Suppressor macrophage treated with lipopolysaccharide for 4 hours (primary cell): ENCODE data around the gene ANP32E.
"Not testable (repeated sequence)": the region's sequence is repeated elsewhere in the genome, so short reads cannot be mapped to it uniquely, and the experiment has no call there.

Experiments used
- DNase-seq: peaks from one replicate; pipeline ENCODE4 v3.0.0-alpha.2; 2020

The ANP32E gene

DNA sequence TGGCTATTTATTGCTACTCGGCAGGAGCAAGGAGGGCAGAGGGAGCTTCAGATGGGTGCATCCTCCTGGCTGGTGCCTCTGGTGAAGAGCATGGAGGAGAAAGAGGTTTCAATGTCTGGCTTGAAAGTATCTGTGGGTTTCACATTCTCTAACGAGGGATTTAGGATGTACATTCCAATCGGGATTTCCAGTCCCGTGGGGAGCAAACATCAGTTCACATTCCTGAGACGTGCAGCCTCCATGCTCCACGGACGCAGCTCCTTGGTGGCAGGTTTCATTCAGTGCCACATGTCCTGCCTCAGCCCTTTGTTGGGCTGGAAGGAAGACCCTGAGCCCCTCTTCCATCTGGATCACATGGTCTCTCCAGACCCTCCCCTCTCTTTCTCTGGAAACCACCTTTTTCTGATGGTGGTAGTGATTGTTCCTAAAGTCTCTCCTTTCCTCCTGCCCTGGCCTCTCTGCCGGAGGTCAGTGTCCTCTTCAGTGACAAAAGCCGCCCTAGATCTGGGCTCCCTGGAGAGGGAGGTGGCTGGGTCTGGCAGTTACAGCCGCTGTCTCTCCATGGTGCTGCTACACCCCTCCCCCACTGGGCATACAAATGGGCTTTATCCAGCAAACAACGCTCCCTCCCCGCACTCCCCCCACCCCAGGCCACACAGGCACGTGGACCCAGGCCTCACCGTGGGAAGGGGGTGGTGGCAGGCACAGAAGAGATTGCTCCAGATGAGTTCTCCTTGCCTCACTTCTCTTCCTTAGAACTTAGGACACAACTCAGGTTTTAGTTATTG is 20.8 kb upstream of the ANP32E start:
- no peak for DNase-seq

- no peak for DNase-seq
Measured at GRCh38 chr1:150256198-150256553, 20.3 kb upstream of the ANP32E start.

DNA sequence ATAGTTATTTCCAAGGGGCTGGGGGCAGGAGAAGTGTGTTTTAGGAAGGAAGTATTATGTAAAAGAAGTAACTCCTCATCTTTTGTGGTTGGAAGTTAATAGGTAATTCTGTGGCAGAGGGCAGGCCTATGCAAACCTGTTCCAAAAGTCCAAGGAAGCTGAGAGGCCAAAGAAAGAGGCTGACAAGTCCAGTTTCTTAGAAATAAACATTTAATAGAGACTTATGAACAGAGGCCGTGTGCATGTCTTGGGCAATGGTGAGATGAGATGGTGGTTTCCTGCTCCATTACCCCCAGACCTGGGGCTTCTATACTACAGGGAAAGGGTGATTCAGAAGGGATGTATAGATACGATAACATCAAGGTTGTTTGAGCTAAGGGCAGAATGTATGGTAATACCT is 14.0 kb upstream of the ANP32E start:
- DNase-seq = no peak

DNA sequence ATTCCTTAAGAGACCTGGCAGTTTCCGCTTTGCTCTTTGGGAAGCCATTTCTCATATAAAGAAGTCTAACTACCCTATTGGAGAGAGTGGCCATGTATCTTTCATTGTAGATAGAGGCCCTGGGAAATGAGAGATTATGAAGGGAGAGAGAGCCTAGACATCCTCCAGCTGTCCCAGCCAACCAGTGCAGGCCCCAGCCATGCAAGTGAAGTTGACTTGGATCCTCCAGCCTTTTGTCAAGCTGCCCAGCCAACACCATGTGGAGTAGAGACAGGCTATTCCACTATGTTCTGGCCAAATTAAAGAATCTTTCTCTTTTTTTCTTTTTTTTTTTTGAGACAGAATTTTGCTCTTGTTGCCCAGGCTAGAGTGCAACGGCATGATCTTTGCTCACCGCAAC is 7.1 kb upstream of the ANP32E start:
- DNase-seq = no peak

DNA sequence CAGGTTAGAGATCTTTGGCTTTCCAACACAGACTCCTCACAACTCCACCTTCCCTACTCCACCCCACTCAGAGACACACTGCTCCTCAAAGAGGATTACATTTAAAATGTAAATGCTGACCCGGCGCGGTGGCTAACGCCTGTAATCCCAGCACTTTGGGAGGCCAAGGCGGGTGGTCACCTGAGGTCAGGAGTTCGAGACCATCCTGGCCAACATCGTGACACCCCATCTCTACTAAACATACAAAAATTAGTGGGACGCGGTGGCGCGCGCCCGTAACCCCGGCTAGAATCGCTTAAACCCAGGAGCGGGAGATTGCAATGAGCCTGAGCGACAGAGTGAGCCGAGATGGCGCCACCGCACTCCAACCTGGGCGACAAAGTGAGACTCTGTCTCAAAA is 1.8 kb upstream of the ANP32E start:
- no peak for DNase-seq

- not testable (repeated sequence) for DNase-seq
Measured at GRCh38 chr1:150237176-150237575, 1.3 kb upstream of the ANP32E start.

DNA sequence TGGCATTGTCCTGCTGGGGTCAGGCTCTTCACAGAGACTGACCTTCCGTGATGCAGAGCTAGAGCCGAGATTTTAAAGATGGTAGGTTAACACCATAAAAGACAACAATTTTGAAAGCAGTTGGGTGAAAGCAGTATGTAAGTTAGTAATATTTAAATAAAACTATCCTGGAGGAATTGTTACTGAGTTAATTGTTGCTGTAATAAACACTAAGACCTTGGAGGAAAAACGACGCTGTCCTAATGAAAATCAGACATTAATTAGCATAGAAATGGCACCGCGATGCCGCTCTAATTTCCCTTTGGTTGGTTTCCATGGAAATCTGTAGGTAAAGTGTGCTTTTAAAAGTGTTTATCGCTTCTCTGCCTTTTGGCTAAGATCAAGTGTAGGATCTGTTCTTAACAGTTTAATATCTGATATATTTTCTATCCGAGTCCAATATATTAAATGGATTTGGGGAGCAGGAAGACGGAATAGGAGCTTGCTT is 745 bp upstream of the ANP32E start:
- no peak for DNase-seq

- peak; percentile 35 for DNase-seq
Measured at GRCh38 chr1:150235294-150235851, 539 bp downstream of the ANP32E start.

GRCh38 chr1:150234566-150235293 is 1.2 kb downstream of the ANP32E start:
- DNase-seq = peak; percentile 74

DNA sequence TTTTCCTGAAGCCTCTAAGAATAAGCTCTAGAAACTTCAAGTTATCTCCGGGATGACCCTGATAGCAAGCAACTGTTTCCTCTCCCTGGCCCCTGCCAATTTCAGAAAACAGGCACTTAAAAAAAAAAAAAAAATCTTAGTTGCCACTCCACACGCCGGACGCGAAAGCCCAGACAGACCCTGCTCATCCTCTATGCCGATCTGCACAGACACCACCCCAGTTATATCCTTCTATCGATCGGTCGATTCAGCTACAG is 1.7 kb downstream of the ANP32E start:
- no peak for DNase-seq

DNA sequence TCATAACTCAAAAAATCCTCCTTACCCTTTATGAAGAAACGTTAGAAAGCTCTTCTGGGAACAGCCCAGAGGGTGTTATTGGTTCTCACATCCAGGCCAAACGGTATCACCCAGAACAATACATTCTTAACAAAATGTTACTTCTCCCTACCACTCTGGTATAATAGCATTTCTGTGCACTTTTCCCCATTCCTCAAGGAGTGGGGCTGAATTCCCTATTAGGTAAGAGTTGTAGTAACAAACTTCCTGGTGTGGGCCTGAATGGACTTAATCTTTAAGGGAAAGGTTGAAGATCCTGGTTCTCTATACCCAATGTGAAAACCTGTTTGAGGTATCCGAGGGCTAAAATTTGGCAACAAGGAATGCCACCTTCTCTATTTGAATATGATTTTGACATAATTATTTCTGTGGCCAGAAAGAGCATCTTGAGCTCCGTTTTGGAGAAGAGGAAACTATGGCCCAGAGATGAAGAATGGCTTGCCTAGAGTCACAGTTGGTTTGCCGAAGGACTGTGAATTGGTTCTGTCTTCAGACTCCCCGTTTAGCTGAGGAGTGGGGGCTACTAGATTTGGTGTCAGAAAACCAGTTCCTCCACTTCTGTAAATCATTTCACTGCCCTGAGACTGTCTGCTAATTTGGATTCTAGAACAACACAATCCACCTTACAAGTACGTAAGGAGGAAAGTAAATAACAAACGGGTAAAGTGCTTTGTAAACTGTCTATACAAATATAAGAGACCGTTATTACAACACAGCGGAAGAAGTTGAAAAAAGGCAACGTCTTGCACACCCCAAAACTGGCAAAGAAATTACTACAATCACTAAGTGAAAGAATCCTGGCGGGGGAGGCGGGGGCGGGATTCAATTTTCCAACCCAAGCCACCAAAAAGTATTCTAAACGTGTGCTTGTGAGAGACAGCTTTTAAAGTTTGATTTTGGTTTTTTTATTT is 2.3 kb downstream of the ANP32E start:
- peak; percentile 17 for DNase-seq

DNA sequence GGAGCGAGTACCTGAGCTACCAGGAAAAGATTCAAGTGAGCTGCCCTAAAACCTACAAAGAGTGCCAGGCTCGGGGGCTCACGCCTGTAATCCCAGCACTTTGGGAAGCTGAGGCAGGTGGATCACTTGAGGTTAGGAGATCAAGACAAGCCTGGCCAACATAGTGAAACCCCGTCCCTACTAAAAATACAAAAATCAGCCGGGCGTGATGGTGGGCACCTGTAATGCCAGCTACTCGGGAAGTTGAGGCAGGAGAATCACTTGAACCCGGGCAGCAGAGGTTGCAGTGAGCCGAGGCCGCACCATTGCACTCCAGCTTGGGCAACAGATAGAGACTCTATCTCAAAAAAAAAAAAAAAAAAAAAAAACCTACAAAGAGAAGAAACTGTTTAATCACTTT is 3.0 kb downstream of the ANP32E start:
- not testable (repeated sequence) for DNase-seq

GRCh38 chr1:150228246-150228645 is 7.7 kb downstream of the ANP32E start:
- not testable (repeated sequence) for DNase-seq

DNA sequence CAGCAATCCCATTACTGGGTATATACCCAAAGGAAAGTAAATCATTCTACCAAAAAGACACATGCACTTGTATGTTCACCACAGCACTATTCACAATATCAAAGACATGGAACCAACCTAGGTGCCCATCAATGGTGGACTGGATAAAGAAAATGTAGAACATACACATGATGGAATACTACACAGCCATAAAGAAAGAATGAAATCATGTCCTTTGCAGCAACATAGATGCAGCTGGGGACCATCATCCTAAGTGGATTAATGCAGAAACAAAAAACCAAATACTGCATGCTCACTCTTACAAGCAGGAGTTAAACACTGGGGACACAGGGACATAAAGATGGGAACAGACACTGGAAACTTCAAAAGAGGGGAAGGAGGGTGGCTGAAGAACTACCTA is 8.7 kb downstream of the ANP32E start:
- no peak for DNase-seq

DNA sequence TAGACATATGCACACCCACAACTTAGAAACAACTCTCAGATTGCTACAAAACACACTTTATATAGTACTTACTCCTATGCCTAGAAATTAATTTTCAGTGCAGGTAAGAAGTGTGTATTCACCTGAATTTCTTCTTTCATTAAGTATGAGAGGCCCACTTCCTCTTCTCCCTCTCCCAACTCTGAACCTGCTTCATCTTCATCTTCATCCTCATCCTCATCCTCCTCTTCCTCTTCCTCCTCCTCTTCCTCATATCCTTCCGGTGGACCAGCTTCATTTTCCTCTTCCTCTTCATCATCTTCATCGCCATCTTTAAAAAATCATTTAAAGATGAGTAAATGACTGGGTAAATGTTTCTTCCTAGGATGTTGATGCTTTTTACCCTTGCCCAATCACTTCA is 9.4 kb downstream of the ANP32E start:
- no peak for DNase-seq

- no peak for DNase-seq
Measured at GRCh38 chr1:150225546-150225945, 10.4 kb downstream of the ANP32E start.

DNA sequence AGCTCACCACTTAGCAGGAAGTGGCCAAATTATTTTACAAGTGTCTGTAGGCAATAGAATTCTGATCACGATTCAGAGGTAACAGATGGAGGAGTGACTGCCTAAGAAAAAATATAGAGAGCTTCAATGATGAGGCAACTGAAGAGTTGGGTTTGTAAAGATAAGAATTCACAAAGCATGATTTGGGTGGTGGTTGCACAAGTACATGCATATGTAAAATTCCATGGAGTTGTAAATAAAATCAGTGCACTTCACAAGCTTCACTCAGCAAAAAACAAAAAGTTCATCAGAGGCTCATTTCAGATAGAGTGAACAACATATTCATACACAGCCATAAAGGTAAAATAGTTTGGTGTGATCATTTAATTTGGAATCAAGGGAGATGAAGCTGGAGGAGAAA is 10.9 kb downstream of the ANP32E start:
- DNase-seq = no peak

DNA sequence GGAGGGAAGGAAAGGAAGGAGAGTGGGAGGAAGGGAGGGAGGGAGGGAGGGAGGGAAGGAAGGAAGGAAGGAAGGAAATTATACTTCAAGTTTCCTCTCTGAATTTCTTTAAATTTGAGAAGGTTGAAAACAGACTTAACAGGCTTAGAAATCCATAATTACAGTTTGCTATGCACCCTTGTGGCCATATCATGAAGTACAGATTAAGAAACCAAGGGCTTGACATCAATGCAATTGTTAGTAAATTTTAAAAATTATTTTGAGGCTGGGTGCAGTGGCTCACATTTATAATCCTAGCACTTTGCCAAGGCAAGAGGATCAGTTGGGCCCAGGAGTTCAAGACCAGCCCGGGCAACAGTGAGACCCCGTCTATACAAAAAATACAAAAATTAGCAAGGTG is 14.4 kb downstream of the ANP32E start:
- DNase-seq = peak; percentile 35

GRCh38 chr1:150215855-150216254 is 20.1 kb downstream of the ANP32E start:
- not testable (repeated sequence) for DNase-seq

DNA sequence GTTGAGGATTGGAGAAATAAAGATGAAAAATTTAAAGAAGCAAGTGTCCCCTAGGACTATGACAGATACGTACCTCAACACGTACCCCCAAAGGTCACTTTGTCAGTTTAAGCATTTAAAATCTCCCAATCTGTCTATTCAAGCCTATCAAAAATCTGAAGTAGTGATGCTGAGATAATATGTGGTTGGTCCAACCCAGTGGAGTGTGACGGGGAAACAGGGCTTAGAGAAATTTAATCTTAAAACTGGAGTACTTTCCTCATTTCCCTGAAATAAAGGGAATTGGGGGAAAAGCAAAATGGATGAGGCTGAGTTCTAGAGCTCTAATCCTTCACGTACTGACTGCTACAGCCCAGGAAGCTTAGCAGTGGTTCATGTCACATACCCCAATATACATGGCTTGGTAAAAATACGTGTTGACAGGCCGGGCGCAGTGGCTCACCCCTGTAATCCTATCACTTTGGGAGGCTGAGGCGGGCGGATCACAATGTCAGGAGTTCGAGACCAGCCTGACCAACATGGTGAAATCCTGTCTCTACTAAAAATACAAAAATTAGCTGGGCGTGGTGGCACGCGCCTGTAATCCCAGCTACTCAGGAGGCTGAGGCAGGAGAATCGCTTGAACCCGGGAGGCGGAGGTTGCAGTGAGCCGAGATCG is 21.7 kb downstream of the ANP32E start:
- not testable (repeated sequence) for DNase-seq

GRCh38 chr1:150213170-150214098 is 22.5 kb downstream of the ANP32E start:
- peak; percentile 97 for DNase-seq
